GM19467 (cell line): ENCODE data around the gene TMEM178A.
"Not testable (repeated sequence)": the region's sequence is repeated elsewhere in the genome, so short reads cannot be mapped to it uniquely, and the experiment has no call there.

ENCODE experiments used
- ATAC-seq: cut with Tn5 transposase; IDR thresholded peaks from one replicate; pipeline ENCODE4 v1.9.1; 2021; ENCODE audit warnings: mild to moderate bottlenecking, moderate library complexity; ENCODE audit not compliant: unreplicated experiment

The TMEM178A gene

DNA sequence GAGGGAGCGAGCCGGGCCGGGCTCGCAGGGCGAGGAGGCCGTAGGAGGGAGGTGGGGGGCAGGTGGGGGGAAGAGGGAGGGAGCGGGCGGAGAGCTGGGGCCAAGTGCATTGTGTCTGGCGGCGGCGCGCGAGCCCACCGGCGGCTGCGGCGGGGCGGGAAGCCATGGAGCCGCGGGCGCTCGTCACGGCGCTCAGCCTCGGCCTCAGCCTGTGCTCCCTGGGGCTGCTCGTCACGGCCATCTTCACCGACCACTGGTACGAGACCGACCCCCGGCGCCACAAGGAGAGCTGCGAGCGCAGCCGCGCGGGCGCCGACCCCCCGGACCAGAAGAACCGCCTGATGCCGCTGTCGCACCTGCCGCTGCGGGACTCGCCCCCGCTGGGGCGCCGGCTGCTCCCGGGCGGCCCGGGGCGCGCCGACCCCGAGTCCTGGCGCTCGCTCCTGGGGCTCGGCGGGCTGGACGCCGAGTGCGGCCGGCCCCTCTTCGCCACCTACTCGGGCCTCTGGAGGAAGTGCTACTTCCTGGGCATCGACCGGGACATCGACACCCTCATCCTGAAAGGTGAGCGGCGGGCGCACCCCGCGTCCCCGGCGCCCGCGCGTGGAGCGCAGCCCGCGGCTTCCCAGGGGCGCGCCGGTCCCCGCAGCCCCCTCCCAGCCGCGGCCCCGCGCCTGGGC, at the start of gene TMEM178A:
Gene TMEM178A (plus strand): TSS at position 107 of the 680 bp plus-strand sequence. CDS start 58 bp downstream, at position 165.
- no peak for ATAC-seq

DNA sequence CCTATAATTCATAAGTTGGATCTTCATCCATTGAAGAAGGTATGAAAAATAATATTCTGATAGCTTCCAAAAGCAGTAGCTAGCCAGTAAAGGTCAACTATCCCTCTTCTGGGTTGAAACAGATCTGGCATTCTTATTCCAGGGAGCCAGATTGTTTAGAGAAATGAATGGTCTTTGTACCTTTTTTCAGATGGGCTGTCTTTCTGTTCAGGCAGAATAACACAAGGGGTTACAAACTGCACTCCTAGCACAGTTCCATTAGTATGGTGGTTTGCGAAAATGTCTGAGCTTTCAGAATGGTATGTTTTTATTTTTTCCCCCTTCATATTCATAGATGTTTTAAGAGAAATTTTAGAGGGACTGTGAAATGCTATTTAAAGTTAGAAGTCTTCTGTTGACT, 47.5 kb upstream of the TMEM178A start:
- ATAC-seq: no peak

DNA sequence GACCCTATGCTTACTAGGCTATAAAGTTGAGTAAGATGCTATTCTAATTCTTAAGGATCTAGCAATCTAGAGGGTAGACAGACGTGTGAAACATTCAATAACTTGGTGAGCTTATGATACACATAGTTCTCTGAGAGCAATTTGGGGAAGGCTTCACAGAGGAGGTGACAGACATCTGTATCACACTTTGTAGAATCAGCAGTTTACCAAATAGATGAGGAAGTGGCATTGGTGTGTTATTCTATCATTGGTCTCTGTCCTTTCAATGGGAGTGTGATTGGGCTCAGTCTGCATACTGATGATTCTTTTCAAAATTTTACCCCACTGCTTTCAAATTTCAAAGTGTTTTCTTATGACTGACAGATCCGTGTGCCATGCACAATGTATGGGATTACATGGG, 47.0 kb upstream of the TMEM178A start:
- no peak for ATAC-seq

DNA sequence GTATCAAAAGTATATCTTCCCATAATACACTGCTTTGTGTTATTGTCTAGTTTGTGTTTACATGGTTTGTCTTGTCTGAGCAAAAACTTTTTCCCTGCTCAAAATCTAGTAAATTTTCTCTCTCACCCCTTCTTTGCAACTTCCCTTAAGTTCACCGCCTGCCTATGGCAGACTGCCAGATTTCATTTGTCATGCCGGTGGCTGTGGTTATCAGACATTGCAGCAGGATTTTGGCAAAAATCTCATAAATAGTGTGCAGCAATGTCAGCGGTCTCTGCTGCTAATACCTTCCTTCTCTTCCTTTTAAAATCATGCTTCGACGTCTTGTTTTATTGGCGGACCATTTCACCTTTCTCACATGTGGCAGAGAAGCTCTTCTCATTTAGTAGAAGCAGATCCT, 45.6 kb upstream of the TMEM178A start:
- ATAC-seq: no peak

DNA sequence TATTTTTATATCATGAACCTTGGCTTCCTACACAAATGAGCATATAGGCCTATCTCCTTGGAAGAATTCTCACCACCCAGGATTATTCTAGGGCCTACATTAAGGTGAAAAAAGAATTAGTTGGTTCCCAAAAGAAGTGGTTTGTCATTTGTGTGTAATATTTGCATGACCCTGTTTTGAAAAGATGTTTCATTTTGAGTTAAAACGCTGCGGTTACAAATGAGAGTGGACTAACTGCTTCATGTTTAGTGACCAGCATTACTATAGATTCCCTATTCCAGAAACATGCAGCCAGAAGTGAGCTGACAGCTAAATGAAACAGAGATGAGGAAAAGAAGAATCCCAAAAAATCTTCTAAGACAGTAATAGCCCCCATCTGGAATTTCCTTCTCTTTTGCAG, 44.1 kb upstream of the TMEM178A start:
- no peak for ATAC-seq

DNA sequence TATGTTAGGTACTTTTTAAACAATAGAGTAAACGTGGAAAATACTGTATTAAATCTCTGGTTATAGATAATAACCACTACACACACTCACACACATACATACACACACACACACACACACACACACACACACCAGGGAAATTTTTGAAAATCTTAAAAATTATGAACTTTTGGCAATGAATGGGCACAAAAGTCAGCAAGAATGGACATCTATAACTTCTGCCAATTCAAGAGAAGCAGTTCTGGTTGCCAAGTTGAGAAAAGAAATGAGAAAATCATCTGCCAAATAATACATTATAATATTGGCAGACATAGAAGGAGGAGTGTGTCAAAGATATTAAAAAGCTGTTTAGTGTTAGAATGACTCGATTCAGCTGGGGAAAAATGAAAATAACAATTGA, 42.9 kb upstream of the TMEM178A start:
- ATAC-seq: no peak

DNA sequence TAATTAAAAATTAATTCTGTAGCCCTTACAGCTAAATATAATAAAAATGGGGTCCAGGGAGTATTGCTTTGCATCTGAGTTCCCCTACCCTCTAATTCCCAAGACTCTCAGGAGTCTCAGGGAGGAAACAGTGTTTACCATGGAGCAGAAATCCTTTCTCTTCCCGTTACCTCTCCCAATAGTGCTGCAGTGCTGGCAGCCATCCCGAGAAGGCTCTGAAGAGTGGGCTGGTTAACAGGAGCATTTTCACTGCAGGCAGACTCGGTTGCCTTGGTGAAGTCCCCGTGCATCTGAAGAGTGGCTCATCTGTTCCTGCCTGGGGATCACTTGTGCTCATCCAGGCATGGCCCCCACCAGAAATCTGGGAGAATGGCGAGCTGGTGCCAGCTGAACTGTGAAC, 41.8 kb upstream of the TMEM178A start:
- ATAC-seq: no peak

DNA sequence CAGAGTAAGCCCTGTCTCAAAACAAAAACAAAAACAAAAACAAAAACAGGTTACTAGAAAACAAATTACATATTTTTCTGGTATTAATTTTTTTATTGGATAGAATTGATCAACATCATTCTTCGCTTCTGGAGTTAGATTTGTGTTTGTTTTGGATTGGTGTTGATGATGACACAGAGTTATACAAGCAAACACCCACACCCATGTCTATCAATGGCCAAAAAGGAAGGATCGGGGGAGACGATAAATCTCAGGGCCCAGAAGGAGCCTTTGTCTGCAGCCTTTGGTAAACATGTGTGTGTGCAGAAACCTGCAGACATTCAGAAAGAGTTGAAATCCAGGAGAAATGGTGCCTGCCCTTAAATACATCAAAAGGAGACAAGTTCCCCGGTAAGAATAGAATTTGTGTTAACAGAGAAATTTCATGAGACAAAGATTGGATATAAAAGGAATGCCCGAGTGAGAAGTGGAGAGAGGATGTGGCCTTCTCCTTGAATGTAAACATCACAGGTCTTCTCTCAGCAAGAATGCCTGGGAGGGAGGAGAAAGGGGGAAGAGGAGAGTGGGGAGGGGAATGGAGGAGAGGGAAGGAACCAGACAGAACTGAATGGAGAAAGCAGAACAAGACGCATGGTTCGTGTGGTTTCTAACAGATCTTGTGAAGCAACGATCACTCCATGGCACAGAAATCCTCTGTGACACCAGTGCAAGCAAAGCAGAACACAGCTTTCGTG, 40.4 kb upstream of the TMEM178A start:
- no peak for ATAC-seq

DNA sequence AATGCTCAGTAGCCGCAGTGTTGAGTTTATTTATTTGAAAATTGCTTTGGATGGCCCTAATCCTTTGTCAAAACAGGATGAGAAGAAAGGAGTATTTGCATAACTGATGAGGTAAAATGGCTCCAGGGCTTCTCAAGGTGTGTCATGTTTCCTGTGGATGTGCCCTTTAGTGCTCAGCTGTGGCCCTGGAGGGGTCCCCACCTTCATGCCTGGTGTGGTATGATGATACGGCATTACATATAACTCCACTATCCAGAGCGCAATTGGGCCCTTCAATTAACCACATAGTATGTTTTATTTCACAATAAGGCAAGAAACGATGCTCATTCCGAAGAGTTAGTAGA, 39.8 kb upstream of the TMEM178A start:
- ATAC-seq: no peak

DNA sequence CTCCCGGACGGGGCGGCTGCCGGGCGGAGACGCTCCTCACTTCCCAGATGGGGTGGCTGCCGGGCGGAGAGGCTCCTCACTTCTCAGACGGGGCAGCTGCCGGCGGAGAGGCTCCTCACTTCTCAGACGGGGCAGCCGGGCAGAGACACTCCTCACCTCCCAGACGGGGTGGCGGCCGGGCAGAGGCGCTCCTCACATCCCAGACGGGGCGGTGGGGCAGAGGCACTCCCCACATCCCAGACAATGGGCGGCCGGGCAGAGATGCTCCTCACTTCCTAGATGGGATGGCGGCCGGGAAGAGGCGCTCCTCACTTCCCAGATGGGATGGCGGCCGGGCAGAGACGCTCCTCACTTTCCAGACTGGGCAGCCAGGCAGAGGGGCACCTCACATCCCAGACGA, 37.4 kb upstream of the TMEM178A start:
- ATAC-seq: not testable (repeated sequence)

DNA sequence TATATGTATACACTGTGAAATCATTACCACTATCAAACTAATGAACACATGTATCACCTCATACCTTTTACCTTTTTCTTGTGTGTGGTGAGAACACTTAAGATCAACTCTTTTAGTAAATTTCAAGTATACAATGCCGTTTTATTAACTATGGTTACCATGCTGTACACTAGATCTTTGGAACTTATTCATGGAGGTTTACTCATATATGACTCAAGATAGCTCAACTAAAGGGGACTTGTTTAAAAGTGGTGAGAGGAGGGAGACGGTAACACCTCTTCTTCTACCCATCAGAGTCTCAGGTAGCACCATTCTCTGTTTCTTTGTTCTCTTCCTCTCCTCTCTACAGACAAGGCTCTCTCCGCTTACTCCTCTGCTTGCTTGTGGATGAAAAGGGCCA, 36.1 kb upstream of the TMEM178A start:
- no peak for ATAC-seq

DNA sequence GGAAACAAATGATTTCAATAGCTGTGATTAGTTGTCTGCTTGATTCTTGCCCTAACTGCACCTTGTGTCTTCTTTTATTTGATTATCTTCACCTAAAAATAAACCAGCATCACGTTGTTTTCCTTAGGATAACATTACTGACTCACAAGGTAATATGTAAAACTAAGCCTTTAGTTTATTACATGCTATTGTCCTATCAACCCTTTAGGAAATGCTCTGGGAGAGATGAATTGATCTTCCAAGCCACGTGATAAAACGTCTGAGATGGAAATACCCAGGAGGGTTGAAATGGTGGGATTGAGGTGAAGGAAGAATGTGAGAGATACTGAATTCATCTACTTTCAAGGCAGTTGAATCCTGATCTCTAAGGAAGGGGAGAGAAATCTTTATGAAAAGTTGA, 34.5 kb upstream of the TMEM178A start:
- ATAC-seq: no peak

DNA sequence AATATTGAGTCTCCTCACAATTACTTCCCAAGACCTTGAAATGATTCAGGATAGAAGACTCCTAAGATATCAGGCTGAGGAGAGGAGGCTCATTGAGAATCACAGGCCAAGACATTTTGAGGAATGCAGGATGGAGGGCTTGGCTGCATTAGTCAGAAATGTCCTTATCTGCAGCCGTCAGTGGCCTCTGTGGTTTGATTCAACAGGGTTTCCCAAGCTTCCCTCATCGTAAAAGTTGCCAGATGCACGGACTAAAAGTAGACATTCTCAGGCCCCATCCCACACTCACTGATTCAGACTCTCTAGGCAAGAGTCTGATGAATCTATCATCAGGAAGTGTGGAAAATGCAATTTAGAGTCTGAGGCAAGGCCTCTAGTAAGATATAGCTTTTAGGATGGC, 34.0 kb upstream of the TMEM178A start:
- ATAC-seq: no peak

DNA sequence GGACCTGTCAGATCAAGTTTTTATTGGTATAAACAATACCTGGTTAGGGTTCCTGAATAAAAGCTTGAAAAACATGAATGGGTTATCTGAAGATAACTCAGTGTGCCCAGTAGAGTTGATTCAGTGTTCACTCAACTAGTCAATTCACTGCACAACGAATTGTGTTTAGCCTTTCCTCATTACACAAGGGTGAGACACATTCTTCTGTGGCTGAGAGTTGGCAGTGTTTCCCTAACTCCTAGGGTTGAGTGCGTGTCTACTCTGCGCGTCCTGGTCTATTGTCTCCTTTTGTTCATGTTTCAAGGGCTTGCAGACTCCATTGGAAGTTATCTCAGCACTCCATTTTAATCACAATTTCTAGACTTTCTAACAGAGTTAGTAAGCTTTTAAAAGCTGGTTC, 32.8 kb upstream of the TMEM178A start:
- ATAC-seq: no peak

DNA sequence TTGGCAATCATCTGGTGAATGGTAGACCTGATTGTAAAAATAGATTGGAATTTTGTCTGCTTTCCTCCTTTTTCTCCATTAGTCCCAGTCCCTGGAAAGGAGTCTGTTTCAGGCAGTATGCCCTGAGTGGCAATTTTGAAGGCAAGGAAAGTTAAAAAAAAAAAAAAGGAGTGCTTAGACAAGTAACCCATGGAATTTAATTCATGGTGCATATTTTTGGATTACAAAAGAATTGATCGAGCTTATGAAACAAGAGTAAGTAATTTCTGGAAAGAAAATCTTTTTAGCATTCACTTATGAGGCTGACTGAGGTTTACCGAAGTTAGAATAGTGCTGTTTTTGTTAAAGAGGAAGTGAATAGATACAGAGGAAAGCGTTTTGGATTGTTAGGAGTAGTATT, 29.4 kb upstream of the TMEM178A start:
- ATAC-seq: no peak

DNA sequence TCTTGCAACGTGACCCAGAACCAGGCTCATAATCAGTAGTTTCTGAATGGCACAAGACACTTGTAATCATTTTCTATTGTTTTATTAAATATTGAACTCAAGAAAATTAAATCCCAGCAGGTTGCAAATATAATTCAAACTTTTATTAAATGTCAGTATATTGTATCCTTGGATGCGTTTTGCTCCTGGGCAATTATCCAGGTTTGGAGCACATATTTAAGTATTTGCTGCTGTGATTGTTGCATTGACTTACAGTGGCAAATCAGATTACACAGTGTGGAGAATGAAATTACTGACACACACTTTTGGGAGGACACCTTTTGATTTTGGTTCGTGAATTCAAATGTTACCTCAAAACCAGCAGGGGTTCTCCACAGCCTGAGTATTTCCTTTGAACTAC, 27.1 kb upstream of the TMEM178A start:
- ATAC-seq: no peak

DNA sequence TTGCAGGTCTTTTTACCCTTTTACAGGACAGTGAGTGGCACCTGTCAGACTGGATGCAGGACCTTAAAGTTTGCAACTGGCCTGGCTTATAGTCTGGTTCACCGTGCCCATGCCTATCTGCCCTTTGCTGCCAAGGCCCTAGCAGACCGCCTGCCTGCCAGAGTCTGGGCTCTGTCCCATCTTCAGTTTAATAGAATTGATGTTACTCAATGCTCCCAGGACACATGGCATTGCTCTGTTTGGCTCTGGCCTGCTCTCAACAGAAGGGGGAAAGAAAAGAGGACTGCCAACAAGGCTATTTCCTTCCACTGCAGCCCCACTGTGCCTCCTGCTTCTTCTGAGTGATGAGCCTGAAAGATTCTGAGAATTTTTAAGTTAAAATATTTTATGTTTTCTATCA, 25.6 kb upstream of the TMEM178A start:
- no peak for ATAC-seq

DNA sequence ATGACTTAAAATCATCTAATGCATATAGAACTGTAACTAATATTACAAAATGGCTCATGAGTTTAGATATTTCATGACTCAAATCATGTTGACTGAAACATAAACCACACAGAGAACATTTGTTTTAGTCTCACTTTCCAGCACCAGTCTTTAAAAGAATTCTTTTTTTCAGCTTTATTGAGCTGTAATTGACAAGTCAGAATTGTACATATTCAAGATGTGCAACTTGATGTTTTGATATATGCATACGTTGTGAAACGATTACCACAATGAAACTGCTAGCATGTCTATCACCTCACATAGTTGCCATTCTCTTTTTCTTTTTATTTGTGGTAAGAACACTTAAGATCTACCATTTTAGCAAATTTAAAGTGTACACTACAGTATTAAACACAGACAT, 25.0 kb upstream of the TMEM178A start:
- no peak for ATAC-seq

DNA sequence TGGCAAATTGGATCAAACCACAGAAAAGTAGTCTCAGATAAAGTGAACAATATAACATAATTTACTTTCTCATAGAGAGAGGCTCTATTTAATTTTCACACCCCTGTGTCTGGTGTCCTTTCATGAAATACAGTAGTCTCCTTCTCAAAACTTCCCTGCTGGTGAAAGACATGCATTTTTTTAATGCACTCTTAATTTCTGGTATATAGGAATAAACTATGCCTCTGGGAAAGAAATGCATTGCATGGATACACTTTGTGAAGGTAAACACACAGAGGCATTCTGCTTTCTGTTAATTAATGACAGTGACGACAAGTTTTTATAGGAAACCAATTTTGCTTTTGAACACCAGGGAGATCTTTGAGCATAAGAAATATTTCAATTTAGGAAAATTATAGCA, 24.1 kb upstream of the TMEM178A start:
- no peak for ATAC-seq

DNA sequence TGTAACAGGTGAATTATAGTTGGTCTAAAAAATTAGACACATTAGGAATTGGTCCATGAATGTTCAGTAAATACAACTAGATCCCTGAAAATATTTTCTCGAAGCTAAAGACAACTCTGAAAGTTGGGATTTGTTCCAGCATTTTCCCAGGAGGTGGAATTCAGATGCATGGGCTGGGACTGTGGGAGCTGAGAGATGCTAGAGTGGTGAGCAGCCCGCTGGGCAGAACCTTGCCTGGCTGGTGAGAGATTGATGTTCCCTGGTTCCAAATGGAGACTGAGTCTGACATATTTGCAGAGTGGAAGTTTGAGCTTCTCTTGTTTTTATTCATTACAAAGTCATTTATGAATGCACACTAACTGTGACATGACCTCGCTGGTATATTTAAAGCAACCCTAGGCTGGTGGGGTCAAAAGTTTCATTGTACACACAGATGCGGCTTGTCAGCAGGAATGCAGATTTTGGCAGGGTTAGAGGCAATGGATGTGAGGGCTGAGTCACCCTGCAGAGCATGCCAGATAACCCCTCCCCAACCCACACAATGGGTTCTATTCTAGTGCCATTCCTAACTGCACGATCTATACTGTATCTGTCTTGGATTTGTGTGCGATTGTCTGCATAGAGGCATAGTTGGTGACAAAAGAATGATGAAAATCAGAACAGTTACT, 23.5 kb upstream of the TMEM178A start:
- no peak for ATAC-seq

DNA sequence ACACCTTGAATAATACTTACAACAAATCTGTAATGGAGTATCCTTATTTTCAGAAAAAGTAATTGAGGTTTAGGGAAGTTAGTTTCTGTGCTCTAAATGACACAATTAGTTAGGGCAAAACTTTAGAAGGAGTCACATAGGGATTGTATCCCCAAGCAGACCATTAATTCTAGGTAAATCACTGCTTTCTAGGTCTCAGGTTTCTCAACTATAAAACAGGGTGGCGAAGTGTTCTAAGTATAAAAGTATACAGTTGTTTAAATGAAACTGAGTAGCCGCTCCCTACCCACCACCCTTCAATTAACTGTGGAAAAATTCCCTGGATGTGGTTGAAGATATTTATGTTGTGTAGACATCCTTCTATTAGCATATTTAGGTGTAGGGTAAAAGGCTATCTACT, 19.9 kb upstream of the TMEM178A start:
- ATAC-seq: no peak

DNA sequence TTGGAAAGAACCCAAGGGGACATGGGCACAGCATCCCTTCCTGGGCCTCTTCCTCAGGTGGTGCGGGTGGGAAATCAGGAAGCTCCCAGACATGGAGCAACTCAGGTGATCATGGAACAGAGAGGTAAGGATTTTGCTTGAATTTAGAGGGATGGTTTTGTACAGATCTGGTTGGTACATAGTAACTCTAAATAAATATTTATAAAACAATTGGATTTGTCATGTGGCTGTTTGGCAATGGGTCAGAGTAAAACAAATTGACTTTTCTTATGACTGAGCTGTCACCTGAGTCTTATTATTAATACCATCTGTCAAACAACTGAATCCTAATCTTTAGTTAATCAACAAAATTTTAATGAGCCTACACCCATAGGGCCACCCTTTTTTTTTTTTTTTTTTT, 19.4 kb upstream of the TMEM178A start:
- no peak for ATAC-seq
